ENCODE results near the gene NFASC.

DNA sequence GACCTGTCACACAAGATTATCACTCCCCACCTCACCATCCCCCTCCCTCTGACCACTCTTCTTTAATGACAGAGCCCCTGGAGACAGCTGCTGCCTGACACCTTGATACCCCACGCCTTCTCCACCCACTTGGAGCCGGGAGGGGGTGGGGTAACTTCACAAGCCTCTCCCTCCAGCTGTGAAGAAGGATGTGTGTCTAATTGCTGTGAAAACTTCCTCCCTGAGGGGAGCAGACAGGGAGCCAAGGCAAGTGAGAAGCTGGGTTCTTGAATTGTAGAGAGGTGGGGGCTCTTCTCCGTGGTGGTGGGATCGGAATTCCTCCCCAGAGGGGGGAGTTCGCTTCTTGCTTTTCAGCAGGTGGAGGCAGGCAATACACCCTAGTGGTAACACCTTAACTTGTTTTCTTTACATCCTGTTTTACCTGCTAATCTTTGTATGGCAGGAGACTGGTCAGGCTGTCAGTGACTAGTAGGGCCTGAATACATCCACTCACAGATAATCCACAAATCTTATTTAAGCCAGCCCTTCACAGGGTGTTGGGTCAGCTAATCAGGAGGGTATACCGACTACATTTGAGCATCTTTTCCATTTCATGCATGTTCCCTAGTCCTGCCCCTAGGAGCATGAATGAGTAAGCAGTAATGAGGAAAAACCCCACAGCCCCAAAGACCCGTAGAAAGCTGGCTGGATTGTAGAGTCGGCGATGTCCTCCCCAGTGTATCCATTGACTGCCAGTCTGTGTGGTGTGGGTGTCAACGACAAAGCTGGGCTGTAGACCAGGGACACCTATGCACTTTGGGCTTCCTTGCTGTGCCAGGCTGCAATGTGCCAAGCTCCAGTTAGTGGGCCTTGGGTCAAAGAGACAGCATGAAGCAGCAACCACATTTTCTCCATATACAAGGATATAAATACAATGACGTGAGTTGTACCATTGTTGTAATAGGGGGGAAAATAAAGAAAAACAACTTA is 57.3 kb downstream of the NFASC start:
- TF ChIP-seq SP1 (IDR thresholded peaks at IDR 0.05): no peak
- no peak for TF ChIP-seq CTCF (IDR thresholded peaks at IDR 0.05; ENCODE audit: low read depth, low read length, missing input control)
- TF ChIP-seq YY1 (IDR thresholded peaks at IDR 0.05): no peak
- no peak for TF ChIP-seq ZBTB33 (IDR thresholded peaks at IDR 0.05)
- no peak for TF ChIP-seq MAX (IDR thresholded peaks at IDR 0.05)
- TF ChIP-seq GABPA (IDR thresholded peaks at IDR 0.05 in 1 of 2, conservative IDR thresholded peaks at IDR 0.05 in 1 of 2): no peak
- TF ChIP-seq REST (IDR thresholded peaks at IDR 0.05): no peak
- TF ChIP-seq, protein P1, sequence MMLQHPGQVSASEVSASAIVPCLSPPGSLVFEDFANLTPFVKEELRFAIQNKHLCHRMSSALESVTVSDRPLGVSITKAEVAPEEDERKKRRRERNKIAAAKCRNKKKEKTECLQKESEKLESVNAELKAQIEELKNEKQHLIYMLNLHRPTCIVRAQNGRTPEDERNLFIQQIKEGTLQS (IDR thresholded peaks at IDR 0.05): no peak
- TF ChIP-seq JUND (IDR thresholded peaks at IDR 0.05): no peak
- no peak for TF ChIP-seq RAD21 (IDR thresholded peaks at IDR 0.05)
- TF ChIP-seq NR2F2 (IDR thresholded peaks at IDR 0.05): no peak
- no peak for TF ChIP-seq TAF1 (conservative IDR thresholded peaks at IDR 0.05)
- no peak for TF ChIP-seq RXRA (IDR thresholded peaks at IDR 0.05)
